ENCODE measurements around the gene G0S2. TPM values are rescaled to one million over a fixed set of nuclear protein-coding genes. Genes with fewer than 3 reads are reported as not detected.

Gene G0S2
- total RNA-seq, 4 donors from 2014 or later: 15.9 to 51.8 (median 31.8) TPM

- DNase-seq (ENCODE audit: low spot score in 2 of 2): no peak
- H3K4me1 ChIP-seq: peaks cover 38% of the 10 kb centered on the region
- H3K36me3 ChIP-seq: no peaks in the 10 kb centered on the region
- no peak overlapping the region for H3K27ac ChIP-seq
- H3K9me3 ChIP-seq: no peaks in the 10 kb centered on the region
- no peak for TF ChIP-seq EP300 (IDR thresholded peaks at IDR 0.05)
- no peak for TF ChIP-seq CTCF (IDR thresholded peaks at IDR 0.05)
- TF ChIP-seq POLR2A (IDR thresholded peaks at IDR 0.05): no peak
- no peak for TF ChIP-seq POLR2AphosphoS5 (IDR thresholded peaks at IDR 0.05)
- H3K27me3 ChIP-seq: no peaks in the 10 kb centered on the region
- no peak overlapping the region for H3K4me3 ChIP-seq
- 92% methylated on average over 2 of the region's 2 CpGs for WGBS
Observed at GRCh38 chr1:209717818-209718217, 42.6 kb downstream of the G0S2 start.

GRCh38 chr1:209720326-209720725, 45.1 kb downstream of the G0S2 start:
- TF ChIP-seq POLR2A (IDR thresholded peaks at IDR 0.05) (no peak), CTCF (IDR thresholded peaks at IDR 0.05) (no peak), EP300 (IDR thresholded peaks at IDR 0.05) (no peak), POLR2AphosphoS5 (IDR thresholded peaks at IDR 0.05) (no peak)
- Histone ChIP-seq H3K36me3 (no peaks in the 10 kb centered on the region), H3K9me3 (no peaks in the 10 kb centered on the region), H3K4me1 (peaks cover 35% of the 10 kb centered on the region), H3K27me3 (no peaks in the 10 kb centered on the region), H3K27ac (no peak overlapping the region), H3K4me3 (no peak overlapping the region)
- 88% methylated on average over 4 of the region's 4 CpGs for WGBS
- no peak for DNase-seq (ENCODE audit: low spot score in 2 of 2)

GRCh38 chr1:209720826-209721225, 45.6 kb downstream of the G0S2 start:
- TF ChIP-seq EP300 (IDR thresholded peaks at IDR 0.05) (no peak), POLR2A (IDR thresholded peaks at IDR 0.05) (no peak), CTCF (IDR thresholded peaks at IDR 0.05) (no peak), POLR2AphosphoS5 (IDR thresholded peaks at IDR 0.05) (no peak)
- no peaks in the 10 kb centered on the region for H3K27me3 ChIP-seq
- no peak overlapping the region for H3K27ac ChIP-seq
- H3K36me3 ChIP-seq: no peaks in the 10 kb centered on the region
- H3K4me3 ChIP-seq: no peak overlapping the region
- no peak for DNase-seq (ENCODE audit: low spot score in 2 of 2)
- 83% methylated on average over 2 of the region's 2 CpGs for WGBS
- H3K9me3 ChIP-seq: no peaks in the 10 kb centered on the region
- H3K4me1 ChIP-seq: peaks cover 32% of the 10 kb centered on the region

- TF ChIP-seq POLR2A (IDR thresholded peaks at IDR 0.05) (no peak), EP300 (IDR thresholded peaks at IDR 0.05) (no peak), CTCF (IDR thresholded peaks at IDR 0.05) (no peak), POLR2AphosphoS5 (IDR thresholded peaks at IDR 0.05) (no peak)
Observed at GRCh38 chr1:209721323-209721722, 46.1 kb downstream of the G0S2 start.

GRCh38 chr1:209723265-209723664, 48.1 kb downstream of the G0S2 start:
- TF ChIP-seq EP300 (IDR thresholded peaks at IDR 0.05) (no peak), CTCF (IDR thresholded peaks at IDR 0.05) (no peak), POLR2AphosphoS5 (IDR thresholded peaks at IDR 0.05) (no peak), POLR2A (IDR thresholded peaks at IDR 0.05) (no peak)
- Histone ChIP-seq H3K27ac (no peak overlapping the region), H3K36me3 (no peaks in the 10 kb centered on the region), H3K4me1 (peaks cover 32% of the 10 kb centered on the region), H3K9me3 (no peaks in the 10 kb centered on the region), H3K4me3 (no peak overlapping the region), H3K27me3 (no peaks in the 10 kb centered on the region)
- WGBS: 61% methylated on average over 3 of the region's 3 CpGs
- DNase-seq (ENCODE audit: low spot score in 2 of 2): no peak

More at GRCh38 chr1:209721323-209721722, 46.1 kb downstream of the G0S2 start:
- 83% methylated on average over 1 of the region's 1 CpG for WGBS
- no peaks in the 10 kb centered on the region for H3K36me3 ChIP-seq
- H3K9me3 ChIP-seq: no peaks in the 10 kb centered on the region
- no peak overlapping the region for H3K4me3 ChIP-seq
- DNase-seq (ENCODE audit: low spot score in 2 of 2): no peak
- H3K4me1 ChIP-seq: peaks cover 32% of the 10 kb centered on the region
- no peak overlapping the region for H3K27ac ChIP-seq
- no peaks in the 10 kb centered on the region for H3K27me3 ChIP-seq
